T-cell (primary cell): ENCODE measurements around the gene INHBB. TPM values are rescaled to one million over a fixed set of nuclear protein-coding genes. Genes with fewer than 3 reads are reported as not detected.

Experiments used
- ATAC-seq, 4 experiments: fragments of 200-7000 bp in 3 of 4; fragments of 150-1000 bp in 1 of 4; cut with Tn5 transposase; replicated peaks in 1 of 4; 1 replicate in 3 of 4; 2 replicates in 1 of 4; pipeline ENCODE4 v1.10.0; 2021; ENCODE audit warnings: moderate library complexity in 3 of 4, mild to moderate bottlenecking in 2 of 4, moderate number of reproducible peaks in 1 of 4
- CTCF ChIA-PET, 2 donors: fragments of 300-600 bp; sonication (Branson Sonifier 250); formaldehyde crosslinking; loops; one replicate each; lab custom pipeline; 2022; ENCODE audit warnings: antibody characterized with exemption in 2 of 2; lab: Charles Lee
- POLR2A ChIA-PET, 2 donors: fragments of 300-600 bp; sonication (Branson Sonifier 250); formaldehyde crosslinking; loops; one replicate each; lab custom pipeline; 2022; ENCODE audit warnings: antibody characterized with exemption in 2 of 2; lab: Charles Lee
- DNase-seq, 35 experiments: peaks; one replicate each; pipeline versions ENCODE4 v3.0.0 to v3.0.0-alpha.2; 2013 to 2023
- H3K27ac ChIP-seq: one replicate; pipeline ENCODE4 v1.5.1; 2013; ENCODE audit warnings: low read length
- H3K27me3 ChIP-seq, 2 experiments: replicated peaks in 1 of 2; 1 replicate in 1 of 2; 2 replicates in 1 of 2; pipeline versions ENCODE4 v1.6.1 to v1.7.0; 2013; ENCODE audit warnings: low read length in 1 of 2, mixed read lengths in 1 of 2; ENCODE audit not compliant: control insufficient read depth in 2 of 2, insufficient read depth in 2 of 2; ENCODE audit errors: extremely low read depth in 1 of 2
- H3K36me3 ChIP-seq, 2 donors: 1 replicate in 1 of 2; 2 replicates in 1 of 2; pipeline versions ENCODE4 v1.6.1 to v1.7.0; 2013; ENCODE audit warnings: low read length in 1 of 2; ENCODE audit not compliant: control insufficient read depth in 2 of 2, insufficient read depth in 1 of 2; ENCODE audit errors: extremely low read depth in 1 of 2
- H3K4me1 ChIP-seq, 2 experiments: 1 replicate in 1 of 2; 2 replicates in 1 of 2; pipeline versions ENCODE4 v1.6.1 to v1.7.0; 2013; ENCODE audit warnings: low read length in 2 of 2, mixed read lengths in 1 of 2; ENCODE audit not compliant: insufficient read depth in 2 of 2, control insufficient read depth in 1 of 2; ENCODE audit errors: extremely low read depth in 1 of 2
- H3K4me3 ChIP-seq, 2 donors: 1 replicate in 1 of 2; 2 replicates in 1 of 2; pipeline versions ENCODE4 v1.5.1 to v1.7.0; 2013; ENCODE audit warnings: mild to moderate bottlenecking in 2 of 2, low read length in 1 of 2, moderate library complexity in 1 of 2; ENCODE audit not compliant: control insufficient read depth in 1 of 2; ENCODE audit errors: extremely low read depth in 1 of 2
- H3K9me3 ChIP-seq: 2 replicates; pipeline ENCODE4 v1.7.0; 2013
- H3K27ac Mint-ChIP-seq, 2 donors: one replicate each; pipeline ENCODE4 v1.8.0; 2020 to 2021; ENCODE audit warnings: mild to moderate bottlenecking in 2 of 2, mixed read lengths in 2 of 2
- H3K27me3 Mint-ChIP-seq, 2 donors: one replicate each; pipeline ENCODE4 v1.8.0; 2021 to 2022; ENCODE audit warnings: mixed read lengths in 2 of 2
- H3K36me3 Mint-ChIP-seq: one replicate; pipeline ENCODE4 v1.8.0; 2021; ENCODE audit warnings: mixed read lengths
- H3K4me1 Mint-ChIP-seq, 3 donors: one replicate each; pipeline ENCODE4 v1.8.0; 2020 to 2022; ENCODE audit warnings: mixed read lengths in 3 of 3, mild to moderate bottlenecking in 1 of 3
- H3K4me3 Mint-ChIP-seq, 3 donors: one replicate each; pipeline ENCODE4 v1.8.0; 2020 to 2022; ENCODE audit warnings: mild to moderate bottlenecking in 3 of 3, mixed read lengths in 3 of 3, moderate library complexity in 3 of 3
- H3K9me3 Mint-ChIP-seq, 3 donors: one replicate each; pipeline ENCODE4 v1.8.0; 2020 to 2022; ENCODE audit warnings: mixed read lengths in 3 of 3
- WGBS: methylation state at CpG from one replicate; pipeline ENCODE4 v1.1.5; 2013; ENCODE audit warnings: missing lambda C conversion rate; ENCODE audit not compliant: insufficient coverage; 5-methylcytosine and 5-hydroxymethylcytosine counted together
- total RNA-seq, 35 experiments: library from RNA in 6 of 35; stranded (reverse) in 6 of 35; fragments of 120-200 nt in 1 of 35; gene quantifications; one replicate each; pipeline versions ENCODE4 v1.2.1 to v1.2.4 and lab custom pipeline; 2013 to 2026

INHBB gene
- total RNA-seq, 5 donors from 2014 or later (not counting 1 experiment from before 2014, with no cell fraction given) = 0.09 to 0.19 (median 0.10) TPM; not detected in 2

GRCh38 chr2:120322329-120322728, 23.6 kb upstream of the INHBB start:
- POLR2A ChIA-PET = no interaction called here
- H3K27ac Mint-ChIP-seq = no peak overlapping the region

GRCh38 chr2:120323214-120323613, 22.7 kb upstream of the INHBB start:
- H3K27ac ChIP-seq = no peak overlapping the region
- H3K4me1 Mint-ChIP-seq = peaks cover 6 to 7% (median 6%) of the 10 kb centered on the region in 3 donors
- H3K36me3 Mint-ChIP-seq = no peaks in the 10 kb centered on the region

More at GRCh38 chr2:120322329-120322728, 23.6 kb upstream of the INHBB start:
- ATAC-seq (no peak), DNase-seq (no peak)
- no peaks in the 10 kb centered on the region for H3K36me3 ChIP-seq
- no peak overlapping the region for H3K27ac ChIP-seq
- peaks cover 6 to 7% (median 6%) of the 10 kb centered on the region in 3 donors for H3K4me1 Mint-ChIP-seq
- H3K9me3 Mint-ChIP-seq = no peaks in the 10 kb centered on the region
- H3K4me3 Mint-ChIP-seq = no peak overlapping the region
- H3K4me3 ChIP-seq = no peak overlapping the region
- H3K27me3 Mint-ChIP-seq = peaks cover 2 to 3% of the 10 kb centered on the region in 2 donors
- WGBS = 91% methylated on average over 7 of the region's 7 CpGs
- H3K27me3 ChIP-seq = peaks cover 0 to 27% of the 10 kb centered on the region in 2 experiments
- H3K9me3 ChIP-seq = no peaks in the 10 kb centered on the region
- CTCF ChIA-PET = interaction anchor here in 1 of 2 donors (0.6 kb wide), 1 partner anchor 10 kb away, joined by 3 read pairs; no protein-coding TSS in a partner anchor
- no peaks in the 10 kb centered on the region for H3K4me1 ChIP-seq
- H3K36me3 Mint-ChIP-seq = no peaks in the 10 kb centered on the region

GRCh38 chr2:120323807-120324399, 22.0 kb upstream of the INHBB start:
- DNase-seq = no peak
- H3K27me3 ChIP-seq = peaks cover 0 to 30% of the 10 kb centered on the region in 2 experiments
- no peak overlapping the region for H3K4me3 Mint-ChIP-seq
- no peaks in the 10 kb centered on the region for H3K36me3 Mint-ChIP-seq
- H3K9me3 ChIP-seq = no peaks in the 10 kb centered on the region
- ChIA-PET POLR2A (no interaction called here), CTCF (no interaction called here)
- WGBS = 69% methylated on average over 6 of the region's 10 CpGs
- peaks cover 2 to 3% of the 10 kb centered on the region in 2 donors for H3K27me3 Mint-ChIP-seq
- H3K27ac ChIP-seq = no peak overlapping the region
- no peak for ATAC-seq
- no peaks in the 10 kb centered on the region for H3K9me3 Mint-ChIP-seq
- H3K36me3 ChIP-seq = no peaks in the 10 kb centered on the region
- no peak overlapping the region for H3K4me3 ChIP-seq
- H3K4me1 Mint-ChIP-seq = peaks cover 6 to 7% (median 6%) of the 10 kb centered on the region in 3 donors
- H3K4me1 ChIP-seq = no peaks in the 10 kb centered on the region
- H3K27ac Mint-ChIP-seq = no peak overlapping the region

More at GRCh38 chr2:120323214-120323613, 22.7 kb upstream of the INHBB start:
- peaks cover 2 to 3% of the 10 kb centered on the region in 2 donors for H3K27me3 Mint-ChIP-seq
- peaks cover 0 to 29% of the 10 kb centered on the region in 2 experiments for H3K27me3 ChIP-seq
- POLR2A ChIA-PET = no interaction called here
- H3K9me3 ChIP-seq = no peaks in the 10 kb centered on the region
- H3K36me3 ChIP-seq = no peaks in the 10 kb centered on the region
- H3K4me3 Mint-ChIP-seq = no peak overlapping the region
- H3K9me3 Mint-ChIP-seq = no peaks in the 10 kb centered on the region
- DNase-seq (no peak), ATAC-seq (no peak)
- no peaks in the 10 kb centered on the region for H3K4me1 ChIP-seq
- H3K27ac Mint-ChIP-seq = no peak overlapping the region
- CTCF ChIA-PET = no interaction called here
- H3K4me3 ChIP-seq = no peak overlapping the region
- 96% methylated on average over 5 of the region's 10 CpGs for WGBS

GRCh38 chr2:120324933-120325332, 21.0 kb upstream of the INHBB start:
- H3K4me1 ChIP-seq = no peaks in the 10 kb centered on the region
- POLR2A ChIA-PET = no interaction called here
- H3K27me3 Mint-ChIP-seq = peaks cover 3 to 5% of the 10 kb centered on the region in 2 donors

GRCh38 chr2:120326066-120326465, 19.9 kb upstream of the INHBB start:
- no peaks in the 10 kb centered on the region for H3K9me3 Mint-ChIP-seq
- Histone ChIP-seq H3K27me3 (peaks cover 0 to 40% of the 10 kb centered on the region in 2 experiments), H3K4me3 (no peak overlapping the region), H3K36me3 (no peaks in the 10 kb centered on the region), H3K4me1 (no peaks in the 10 kb centered on the region), H3K27ac (no peak overlapping the region), H3K9me3 (no peaks in the 10 kb centered on the region)
- CTCF ChIA-PET = no interaction called here
- no peak overlapping the region for H3K27ac Mint-ChIP-seq
- peaks cover 10 to 12% of the 10 kb centered on the region in 2 donors for H3K27me3 Mint-ChIP-seq
- ATAC-seq = no peak
- no peak overlapping the region for H3K4me3 Mint-ChIP-seq
- H3K4me1 Mint-ChIP-seq = peaks cover 6 to 7% (median 6%) of the 10 kb centered on the region in 3 donors
- WGBS = 77% methylated on average over 6 of the region's 9 CpGs
- DNase-seq = no peak
- POLR2A ChIA-PET = no interaction called here
- no peaks in the 10 kb centered on the region for H3K36me3 Mint-ChIP-seq

More at GRCh38 chr2:120324933-120325332, 21.0 kb upstream of the INHBB start:
- no peaks in the 10 kb centered on the region for H3K36me3 ChIP-seq
- no peak overlapping the region for H3K4me3 ChIP-seq
- no peak overlapping the region for H3K27ac Mint-ChIP-seq
- DNase-seq (no peak), ATAC-seq (no peak)
- no peak overlapping the region for H3K27ac ChIP-seq
- 83% methylated on average over 3 of the region's 7 CpGs for WGBS
- peaks cover 0 to 35% of the 10 kb centered on the region in 2 experiments for H3K27me3 ChIP-seq
- no peaks in the 10 kb centered on the region for H3K36me3 Mint-ChIP-seq
- no peak overlapping the region for H3K4me3 Mint-ChIP-seq
- CTCF ChIA-PET = interaction anchor here in 1 of 2 donors (1.3 kb wide), 1 partner anchor 12 kb away, joined by 3 read pairs; no protein-coding TSS in a partner anchor
- H3K9me3 Mint-ChIP-seq = no peaks in the 10 kb centered on the region
- no peaks in the 10 kb centered on the region for H3K9me3 ChIP-seq
- peaks cover 6 to 7% (median 6%) of the 10 kb centered on the region in 3 donors for H3K4me1 Mint-ChIP-seq

GRCh38 chr2:120330946-120331822, 14.8 kb upstream of the INHBB start:
- H3K9me3 ChIP-seq = no peaks in the 10 kb centered on the region
- Mint-ChIP-seq H3K36me3 (no peaks in the 10 kb centered on the region), H3K4me1 (no peaks in the 10 kb centered on the region), H3K9me3 (peaks cover 0 to 5% (median 0%) of the 10 kb centered on the region in 3 donors), H3K4me3 (no peak overlapping the region), H3K27me3 (peaks cover 28 to 37% of the 10 kb centered on the region in 2 donors), H3K27ac (no peak overlapping the region)
- WGBS = 53% methylated on average over 16 of the region's 24 CpGs
- H3K4me3 ChIP-seq = no peak overlapping the region
- POLR2A ChIA-PET = no interaction called here
- H3K36me3 ChIP-seq = no peaks in the 10 kb centered on the region
- ATAC-seq (no peak), DNase-seq (no peak)
- CTCF ChIA-PET = interaction anchor here in 1 of 2 donors (0.7 kb wide), 1 partner anchor 9 kb away, joined by 3 read pairs; no protein-coding TSS in a partner anchor
- H3K27me3 ChIP-seq = peaks cover 0 to 52% of the 10 kb centered on the region in 2 experiments
- no peaks in the 10 kb centered on the region for H3K4me1 ChIP-seq
- no peak overlapping the region for H3K27ac ChIP-seq
